NCI-H82 (cell line): Measurements from ENCODE around the gene EZH1.
"Not testable (repeated sequence)": the region's sequence is repeated elsewhere in the genome, so short reads cannot be mapped to it uniquely, and the experiment has no call there.

Experiments
- DNase-seq: peaks from one replicate; lab custom pipeline; 2025; lab: John Stamatoyannopoulos, UW

The EZH1 gene

DNA sequence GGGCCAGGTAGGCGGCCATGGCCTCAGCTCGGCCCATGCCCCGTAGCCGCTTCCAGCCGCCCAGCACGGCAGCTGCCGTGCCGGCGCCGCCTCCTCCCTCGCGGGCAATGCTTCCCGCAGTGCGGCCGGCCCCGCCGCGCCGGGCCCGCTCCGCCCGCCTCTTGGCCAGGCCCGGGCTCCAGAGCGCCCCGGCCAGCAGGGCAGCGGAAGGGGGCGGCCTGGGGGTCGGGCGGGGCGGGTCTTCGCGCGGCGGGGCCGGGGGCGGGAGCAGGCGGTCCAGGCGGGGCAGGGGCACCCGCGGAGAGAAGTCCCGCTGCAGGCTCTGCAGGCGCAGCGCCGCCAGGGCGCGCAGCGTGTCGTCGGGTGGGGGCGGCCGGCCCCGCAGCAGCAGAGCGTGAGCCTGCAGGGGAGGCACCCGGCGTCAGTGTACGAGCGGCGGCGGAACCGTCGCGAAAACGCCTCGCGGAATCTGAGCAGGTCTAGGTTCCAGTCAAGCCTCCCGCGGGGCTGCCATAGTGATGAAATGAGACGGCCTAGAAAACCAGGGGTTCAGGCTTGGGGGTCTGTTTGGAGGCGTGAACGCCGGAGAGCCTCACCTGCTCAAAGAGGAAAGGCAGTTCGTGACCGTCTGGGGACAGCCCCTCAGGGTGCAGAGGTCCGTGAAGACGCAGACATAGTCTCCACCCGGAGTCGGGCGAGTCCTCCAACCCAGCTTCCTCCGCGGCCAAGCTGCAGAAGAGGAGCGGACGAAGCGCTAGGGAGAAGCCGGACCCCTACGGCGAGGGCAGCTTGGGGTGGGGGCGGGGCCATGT, 74.7 kb downstream of the EZH1 start:
- no peak for DNase-seq

DNA sequence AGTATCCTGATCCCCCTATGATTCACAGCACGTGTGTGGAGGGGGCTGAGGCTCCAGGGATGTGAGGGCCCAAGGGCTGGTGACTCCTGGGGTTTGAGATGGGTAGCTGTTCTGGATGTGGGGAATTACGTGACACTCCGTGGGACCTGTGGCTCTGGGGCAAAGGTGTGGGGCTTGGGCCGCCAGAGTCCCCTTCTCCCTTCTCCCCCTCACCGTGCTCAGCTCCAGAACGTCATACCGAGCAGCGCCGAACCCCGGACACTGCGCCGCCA, 75.2 kb downstream of the EZH1 start:
- no peak for DNase-seq

DNA sequence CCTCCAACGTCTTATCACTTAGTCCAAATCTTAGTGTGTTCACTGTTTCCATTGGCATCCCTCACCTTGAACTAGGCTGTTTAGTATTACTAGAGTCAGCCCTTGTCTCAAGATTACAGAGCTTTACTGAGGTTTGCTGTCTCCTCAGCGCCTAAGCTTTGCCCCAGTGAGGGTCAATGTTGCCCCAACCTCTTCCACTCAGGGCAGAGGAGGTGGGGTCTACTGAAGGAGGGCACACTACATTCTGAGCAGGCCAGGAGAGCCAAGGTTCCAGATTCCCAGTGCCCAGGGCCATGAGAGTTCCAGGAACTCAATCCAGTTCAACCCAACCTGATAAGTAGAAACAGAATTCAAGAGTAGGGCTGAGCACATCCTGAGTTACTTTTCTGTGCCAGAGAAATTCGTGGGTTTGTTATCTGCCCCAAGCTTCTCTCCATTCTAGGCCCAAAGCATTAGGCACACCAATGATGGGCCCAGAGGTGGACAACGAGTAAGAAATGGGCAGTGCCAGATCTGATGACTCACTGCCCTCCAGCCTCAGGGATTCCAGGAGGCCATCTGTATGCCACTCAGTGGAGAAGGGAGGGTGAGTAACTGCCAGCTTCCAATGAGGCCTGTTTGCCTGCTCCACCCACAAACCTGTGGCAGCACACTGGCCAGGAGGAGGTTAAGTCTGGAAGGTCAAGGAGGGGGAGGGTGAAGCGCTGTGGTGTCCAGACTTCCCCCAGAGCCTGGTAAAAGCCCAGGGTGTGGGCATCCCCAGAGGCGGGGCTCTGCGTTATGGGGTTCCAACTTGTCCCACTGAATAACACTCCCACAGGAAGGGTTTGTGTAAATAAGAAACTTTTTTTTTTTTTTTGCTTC, 77.5 kb downstream of the EZH1 start:
- DNase-seq: no peak

DNA sequence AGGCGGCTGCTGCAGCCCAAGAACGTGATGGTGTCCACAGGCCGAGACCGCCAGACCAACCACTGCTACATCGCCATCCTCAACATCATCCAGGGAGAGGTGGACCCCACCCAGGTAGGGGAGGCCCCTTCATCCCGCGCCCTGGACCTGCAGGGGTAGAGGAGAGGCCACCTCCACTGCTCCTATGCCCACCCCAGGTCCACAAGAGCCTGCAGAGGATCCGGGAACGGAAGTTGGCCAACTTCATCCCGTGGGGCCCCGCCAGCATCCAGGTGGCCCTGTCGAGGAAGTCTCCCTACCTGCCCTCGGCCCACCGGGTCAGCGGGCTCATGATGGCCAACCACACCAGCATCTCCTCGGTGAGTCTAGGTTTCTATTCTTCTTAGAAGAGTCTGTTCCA, 78.7 kb downstream of the EZH1 start:
- not testable (repeated sequence) for DNase-seq

DNA sequence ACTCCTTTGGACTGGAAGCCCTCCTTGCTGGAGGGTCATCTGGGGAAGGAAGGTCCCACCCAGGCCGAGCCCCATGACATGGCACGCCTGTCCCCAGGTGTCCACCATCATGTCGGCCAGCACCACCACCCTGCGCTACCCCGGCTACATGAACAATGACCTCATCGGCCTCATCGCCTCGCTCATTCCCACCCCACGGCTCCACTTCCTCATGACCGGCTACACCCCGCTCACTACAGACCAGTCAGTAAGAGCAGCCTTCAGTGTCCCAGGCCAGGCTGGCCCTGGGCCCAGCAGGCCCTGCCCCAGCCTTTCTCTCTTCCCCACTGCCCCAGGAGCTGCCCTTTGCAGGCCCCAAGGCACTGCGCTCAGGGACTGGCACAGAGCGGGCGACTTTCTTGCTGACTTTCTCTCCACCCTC, 79.2 kb downstream of the EZH1 start:
- no peak for DNase-seq

DNA sequence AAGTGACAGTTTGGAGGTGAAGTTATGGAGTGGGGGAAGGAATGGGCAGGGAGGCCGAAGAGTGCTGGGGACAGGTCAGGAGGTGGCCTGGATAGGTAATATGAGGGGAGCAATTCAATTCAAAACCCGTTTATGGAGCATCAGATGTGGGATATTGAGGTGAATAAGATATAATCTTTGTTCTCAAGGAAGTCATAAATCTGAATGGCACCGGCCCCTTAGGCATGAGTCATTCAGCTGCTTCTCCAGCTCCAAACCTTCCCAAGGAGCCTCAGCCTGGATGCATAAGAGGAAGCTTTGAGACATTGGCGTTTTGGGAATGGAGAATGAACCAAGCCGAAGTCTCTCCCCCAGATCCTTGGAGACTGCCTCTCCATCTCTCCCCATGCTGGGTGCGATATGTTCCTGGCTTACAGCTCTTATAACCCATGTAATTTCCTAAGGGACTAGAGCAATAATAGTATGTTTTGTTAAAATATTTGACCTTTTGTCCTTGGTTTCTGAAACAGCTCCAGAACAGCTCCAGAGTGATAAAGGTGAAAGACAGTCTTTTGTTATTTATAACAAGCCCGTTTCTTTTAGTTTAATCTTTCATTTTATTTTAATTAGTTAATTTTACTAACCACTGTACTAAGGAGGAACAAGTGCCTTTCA, 84.0 kb downstream of the EZH1 start:
- no peak for DNase-seq

DNA sequence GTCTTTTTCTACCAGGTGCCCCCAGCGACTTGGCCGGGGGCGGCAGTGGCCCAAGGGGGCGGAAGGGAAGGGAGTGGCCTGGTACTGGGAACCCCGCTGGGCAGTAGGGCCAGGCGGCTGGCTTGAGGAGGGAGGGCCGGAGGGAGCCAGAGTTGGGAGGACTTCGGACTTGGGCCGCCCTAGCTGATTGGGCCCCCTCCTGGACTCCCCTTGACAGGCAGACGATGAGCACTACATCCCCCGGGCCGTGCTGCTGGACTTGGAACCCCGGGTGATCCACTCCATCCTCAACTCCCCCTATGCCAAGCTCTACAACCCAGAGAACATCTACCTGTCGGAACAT, 84.9 kb downstream of the EZH1 start:
- DNase-seq: not testable (repeated sequence)

DNA sequence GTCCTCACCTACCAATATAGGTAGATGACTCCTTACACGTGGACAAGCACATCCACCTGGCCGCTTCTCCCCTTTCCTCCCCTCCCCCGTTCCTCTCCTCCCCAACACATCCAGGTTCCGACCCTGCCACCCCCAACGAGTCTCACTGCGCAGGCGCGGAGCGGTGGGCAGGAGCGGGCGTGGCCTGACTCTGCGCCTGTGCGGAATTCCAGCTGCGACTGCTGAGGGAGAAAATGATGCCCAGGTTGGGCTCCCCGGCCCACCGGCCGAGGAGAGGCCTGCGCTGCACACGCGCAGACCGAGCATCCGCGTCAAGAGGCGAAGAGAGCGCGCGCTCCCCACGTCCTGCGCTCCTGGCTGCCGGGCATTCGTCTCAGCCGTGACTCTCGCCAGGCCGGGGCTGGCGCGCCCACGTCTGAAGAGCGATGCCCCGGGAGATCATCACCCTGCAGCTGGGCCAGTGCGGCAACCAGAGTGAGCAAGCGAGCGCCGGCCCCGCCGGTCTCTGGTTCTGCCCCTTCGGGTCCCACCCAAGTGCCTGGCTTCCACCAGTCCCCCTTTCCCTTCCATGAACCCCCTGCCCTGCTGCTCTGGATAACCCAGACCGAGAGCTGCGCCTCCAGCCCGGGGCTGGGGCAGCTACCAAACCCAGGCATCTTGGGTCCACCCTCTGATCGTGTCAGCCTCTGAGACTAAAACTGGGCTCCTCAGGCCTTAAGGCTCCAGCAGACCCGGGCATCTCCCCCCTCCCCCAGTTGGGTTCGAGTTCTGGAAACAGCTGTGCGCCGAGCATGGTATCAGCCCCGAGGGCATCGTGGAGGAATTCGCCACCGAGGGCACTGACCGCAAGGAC, 85.5 kb downstream of the EZH1 start, which contains the start of gene TUBG2:
Gene TUBG2, plus strand, starts transcription at position 206 of the 853 bp plus-strand sequence. Its CDS starts 220 bp downstream, at position 426.
- DNase-seq: peak; percentile 96

DNA sequence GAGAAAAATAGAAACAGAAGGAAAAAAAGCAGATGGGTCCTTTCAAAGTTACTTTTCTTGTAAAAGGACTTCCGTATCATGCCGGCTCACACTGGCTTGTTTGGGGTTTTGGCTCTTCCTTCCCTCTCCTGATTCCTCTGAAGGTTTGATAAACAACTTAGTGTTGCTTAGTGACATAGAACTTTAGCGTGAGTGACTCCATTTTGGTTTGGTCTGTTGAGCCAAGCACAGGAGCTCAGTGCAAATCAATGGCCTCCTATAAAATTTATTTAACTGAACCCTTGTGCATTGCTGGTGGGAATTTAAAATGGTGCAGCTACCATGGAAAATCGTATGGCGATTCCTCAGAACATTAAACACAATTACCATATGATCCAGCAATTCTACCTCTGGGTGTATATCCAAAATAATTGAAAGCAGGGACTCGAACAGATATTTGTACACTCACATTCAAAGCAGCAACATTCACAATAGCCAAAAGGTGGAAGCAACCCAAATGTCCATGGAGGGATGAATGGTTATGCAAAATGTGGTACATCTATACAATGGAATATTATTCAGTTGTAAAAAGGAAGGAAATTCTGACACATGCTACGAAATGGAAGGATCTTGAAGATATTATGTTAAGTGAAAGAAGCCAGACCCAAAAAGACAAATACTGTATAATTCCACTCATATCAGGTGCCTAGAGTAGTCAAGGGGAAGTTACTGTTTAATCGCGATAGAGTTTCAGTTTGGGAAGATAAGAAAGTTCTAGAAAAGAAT, 86.8 kb downstream of the EZH1 start:
- DNase-seq: no peak

DNA sequence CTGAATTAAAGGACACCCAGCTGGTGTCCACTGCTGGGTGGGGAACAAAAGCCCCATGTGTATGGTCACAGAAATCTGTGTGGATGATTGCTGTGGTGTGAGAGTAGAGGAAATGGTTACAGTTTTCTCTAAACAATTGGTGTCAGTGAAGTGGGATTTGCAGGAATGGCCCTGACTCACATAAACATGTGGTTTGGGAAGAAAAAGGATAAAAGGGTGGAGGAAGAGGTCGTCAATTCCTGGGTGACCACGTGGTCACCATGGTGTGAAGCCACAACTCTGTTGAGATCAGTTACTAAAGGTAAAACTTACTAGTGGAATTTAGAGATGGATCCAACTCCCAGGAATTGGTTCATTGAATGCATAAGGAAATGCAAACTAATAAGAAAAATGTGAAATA, 89.3 kb downstream of the EZH1 start:
- DNase-seq: no peak

DNA sequence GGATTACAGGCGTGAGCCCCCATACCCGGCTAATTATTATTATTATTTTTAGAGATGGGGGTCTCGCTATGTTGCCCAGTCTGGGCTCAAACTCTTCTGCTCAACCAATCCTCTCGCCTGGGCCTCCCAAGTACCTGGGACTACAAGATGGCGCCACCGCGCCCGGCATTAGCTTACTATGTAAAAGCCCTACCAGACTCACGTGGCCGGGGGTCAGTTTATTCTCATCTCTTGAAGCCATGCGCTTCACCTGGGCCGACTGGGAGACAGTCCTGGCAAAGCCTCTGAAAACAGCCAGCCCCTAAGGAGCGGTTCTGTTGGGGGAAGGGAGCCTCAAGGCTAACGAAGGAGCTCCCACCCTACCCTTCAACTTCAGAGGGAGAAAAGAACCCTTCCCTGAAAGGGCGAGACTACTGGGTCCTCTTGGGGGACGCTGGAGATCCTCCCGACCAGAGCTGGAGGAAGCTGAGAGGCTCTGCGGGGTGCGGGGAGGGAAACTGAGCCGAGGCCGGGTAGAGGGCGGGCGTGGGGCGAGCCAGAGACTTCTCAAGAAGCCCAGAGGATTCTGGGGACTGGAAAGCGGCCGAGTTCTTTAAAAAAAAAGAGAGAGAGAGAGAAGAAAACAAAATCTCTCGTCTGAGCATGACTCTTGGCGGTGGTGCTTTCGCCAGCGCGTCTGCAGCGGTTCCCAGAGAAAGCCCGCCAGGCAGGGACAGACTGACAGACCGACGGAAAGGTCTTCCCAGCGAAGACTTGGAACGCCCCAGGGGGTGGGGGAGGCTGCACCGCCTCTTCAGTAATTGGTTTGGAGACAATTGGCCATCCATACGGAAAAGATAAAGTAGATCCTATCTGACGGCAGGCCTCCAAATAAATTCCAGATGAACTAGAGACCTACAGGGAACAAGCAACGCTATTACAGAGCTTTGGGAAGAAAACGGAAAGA, 91.4 kb downstream of the EZH1 start:
- DNase-seq: no peak

DNA sequence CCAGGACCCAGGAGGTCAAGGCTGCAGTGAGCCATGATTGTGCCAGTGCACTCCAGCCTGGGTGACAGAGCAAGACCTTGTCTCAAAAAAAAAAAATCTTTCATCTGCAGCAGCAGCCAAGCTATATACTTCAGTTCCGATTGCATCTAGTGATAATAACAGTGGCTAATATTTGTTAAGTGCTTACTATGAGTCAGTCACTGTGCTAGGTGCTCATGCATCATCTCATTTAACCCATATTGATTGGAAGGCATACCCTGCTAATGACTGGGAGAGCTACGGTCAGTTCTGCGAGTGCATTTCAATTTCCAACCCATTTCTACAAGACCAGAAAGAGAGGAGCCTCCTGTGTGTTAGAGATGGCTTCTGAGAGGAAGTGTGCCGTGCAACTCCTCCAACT, 93.4 kb downstream of the EZH1 start:
- no peak for DNase-seq
